Tibial nerve (tissue), 4 donors: ENCODE data around the gene ZBTB47.

ENCODE experiments used
- EP300 ChIP-seq, 2 donors: sonication (generic); formaldehyde crosslinking; IDR thresholded peaks; one replicate each; pipeline ENCODE4 v1.6.1; 2017; ENCODE audit warnings: antibody characterized with exemption in 2 of 2, mild to moderate bottlenecking in 1 of 2
- POLR2A ChIP-seq, 2 donors: fragments of 450-650 bp; IDR thresholded peaks; one replicate each; pipeline ENCODE4 v1.6.1; 2017; ENCODE audit warnings: antibody characterized with exemption in 2 of 2, mild to moderate bottlenecking in 2 of 2, moderate library complexity in 2 of 2
- TF ChIP-seq, protein P1 (sequence below), 5 experiments: fragments of 200-600 bp in 3 of 5; fragments of 450-650 bp in 2 of 5; sonication (generic) in 3 of 5; IDR thresholded peaks; one replicate each; pipeline ENCODE4 v1.5.1; 2016 to 2019; ENCODE audit warnings: antibody characterized with exemption in 5 of 5, mild to moderate bottlenecking in 3 of 5, moderate library complexity in 2 of 5

DNA sequence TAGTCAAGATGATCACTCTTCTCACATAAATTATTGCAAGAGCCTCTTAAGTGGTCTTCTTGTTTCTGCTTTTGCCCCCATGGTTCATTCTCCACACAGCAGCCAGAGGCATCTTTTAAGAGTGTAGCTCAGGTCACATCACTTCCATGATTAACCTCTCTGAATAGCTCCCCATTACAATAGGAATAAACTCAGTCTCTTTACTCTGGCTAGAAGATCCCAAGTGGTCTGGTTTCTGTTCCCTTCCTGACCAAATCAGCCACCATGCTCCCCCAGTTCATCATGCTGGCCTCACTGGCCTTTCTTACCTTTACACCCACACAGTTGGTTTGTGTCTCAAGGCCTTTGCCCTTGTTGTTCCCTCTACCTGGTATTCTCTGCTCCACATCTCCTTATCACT, 40.9 kb downstream of the ZBTB47 start:
- TF ChIP-seq, protein P1, sequence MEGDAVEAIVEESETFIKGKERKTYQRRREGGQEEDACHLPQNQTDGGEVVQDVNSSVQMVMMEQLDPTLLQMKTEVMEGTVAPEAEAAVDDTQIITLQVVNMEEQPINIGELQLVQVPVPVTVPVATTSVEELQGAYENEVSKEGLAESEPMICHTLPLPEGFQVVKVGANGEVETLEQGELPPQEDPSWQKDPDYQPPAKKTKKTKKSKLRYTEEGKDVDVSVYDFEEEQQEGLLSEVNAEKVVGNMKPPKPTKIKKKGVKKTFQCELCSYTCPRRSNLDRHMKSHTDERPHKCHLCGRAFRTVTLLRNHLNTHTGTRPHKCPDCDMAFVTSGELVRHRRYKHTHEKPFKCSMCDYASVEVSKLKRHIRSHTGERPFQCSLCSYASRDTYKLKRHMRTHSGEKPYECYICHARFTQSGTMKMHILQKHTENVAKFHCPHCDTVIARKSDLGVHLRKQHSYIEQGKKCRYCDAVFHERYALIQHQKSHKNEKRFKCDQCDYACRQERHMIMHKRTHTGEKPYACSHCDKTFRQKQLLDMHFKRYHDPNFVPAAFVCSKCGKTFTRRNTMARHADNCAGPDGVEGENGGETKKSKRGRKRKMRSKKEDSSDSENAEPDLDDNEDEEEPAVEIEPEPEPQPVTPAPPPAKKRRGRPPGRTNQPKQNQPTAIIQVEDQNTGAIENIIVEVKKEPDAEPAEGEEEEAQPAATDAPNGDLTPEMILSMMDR (IDR thresholded peaks at IDR 0.05), result no peak
- TF ChIP-seq POLR2A (IDR thresholded peaks at IDR 0.05) (no peak), EP300 (IDR thresholded peaks at IDR 0.05) (no peak)
